Fibroblast of skin of abdomen (primary cell): Measurements from ENCODE around the gene XRCC5.

Source experiments
- DNase-seq: peaks from one replicate; pipeline ENCODE4 v3.0.0-alpha.2; 2013

XRCC5 gene

DNA sequence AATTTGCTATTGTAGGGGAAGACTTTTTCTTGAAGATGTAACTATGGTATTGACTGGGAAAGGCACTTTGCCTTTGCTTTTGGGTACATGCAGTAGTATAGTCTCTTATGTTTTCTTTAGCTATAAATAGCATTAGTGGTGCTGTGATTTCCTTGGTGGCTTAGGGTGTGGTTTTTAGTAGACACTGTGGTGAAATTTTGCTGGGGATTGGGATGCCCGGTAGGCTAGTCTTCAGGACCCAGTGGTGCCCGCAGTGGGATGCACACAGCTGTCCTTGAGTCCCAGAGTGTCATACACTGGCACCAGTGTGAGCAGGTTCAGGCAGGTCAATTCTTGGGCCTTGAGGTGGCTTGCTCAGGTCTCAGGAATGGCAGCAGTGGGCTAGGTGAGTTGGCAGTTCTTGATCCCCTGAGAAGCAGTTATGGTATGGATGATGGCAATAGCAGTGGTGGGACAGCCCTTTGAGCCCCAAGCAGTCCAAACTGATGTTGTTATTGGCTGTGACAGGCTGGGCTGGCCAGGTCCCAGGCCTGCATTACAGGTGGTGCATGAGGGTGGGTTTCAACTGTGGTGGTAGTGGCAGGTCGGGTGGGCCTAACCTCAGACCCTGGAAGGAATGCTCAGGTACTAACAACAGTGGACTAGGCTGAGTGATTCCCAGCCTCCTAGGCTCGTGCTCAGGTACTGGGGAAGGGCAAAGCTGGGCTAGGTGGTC is 124.3 kb downstream of the XRCC5 start:
- no peak for DNase-seq

DNA sequence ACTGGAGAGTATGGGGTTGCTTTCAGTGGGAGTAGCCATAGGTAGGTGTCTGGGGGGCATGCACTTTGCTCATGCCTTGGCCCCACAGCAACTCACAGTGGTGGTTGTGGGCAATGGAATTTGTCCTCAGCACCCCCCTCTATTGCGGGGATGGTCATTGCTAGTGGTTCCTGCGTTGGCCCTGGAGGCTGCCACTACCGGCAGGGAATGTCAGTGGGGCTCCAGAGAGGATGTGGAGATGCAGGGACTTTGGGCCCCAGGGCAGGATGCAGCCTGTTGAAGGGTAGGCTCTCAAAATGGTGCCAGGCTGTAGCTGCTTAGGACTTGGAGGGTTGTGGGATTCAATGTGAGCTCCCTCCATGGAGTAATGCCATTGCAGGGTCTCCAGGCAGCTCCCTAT is 125.0 kb downstream of the XRCC5 start:
- DNase-seq = no peak

DNA sequence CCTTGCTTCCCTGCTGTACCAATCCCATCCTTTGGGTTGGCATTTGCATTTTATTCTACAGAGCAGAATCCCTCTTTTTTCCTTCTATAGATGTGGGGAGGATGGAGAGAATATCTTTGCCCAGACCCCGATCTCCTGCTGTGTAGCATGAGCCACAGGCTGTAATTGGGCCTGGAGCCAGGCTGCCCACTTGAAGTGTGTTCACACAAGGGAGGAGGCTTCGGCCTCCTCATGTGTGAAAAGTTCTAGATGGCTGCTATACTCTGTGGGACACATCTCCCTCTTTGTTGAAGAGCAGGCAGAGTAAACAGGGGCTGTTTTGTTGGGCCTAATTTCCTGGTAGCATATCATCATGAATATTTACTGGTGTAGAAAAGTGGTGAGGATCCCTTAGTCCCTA is 126.3 kb downstream of the XRCC5 start:
- no peak for DNase-seq

DNA sequence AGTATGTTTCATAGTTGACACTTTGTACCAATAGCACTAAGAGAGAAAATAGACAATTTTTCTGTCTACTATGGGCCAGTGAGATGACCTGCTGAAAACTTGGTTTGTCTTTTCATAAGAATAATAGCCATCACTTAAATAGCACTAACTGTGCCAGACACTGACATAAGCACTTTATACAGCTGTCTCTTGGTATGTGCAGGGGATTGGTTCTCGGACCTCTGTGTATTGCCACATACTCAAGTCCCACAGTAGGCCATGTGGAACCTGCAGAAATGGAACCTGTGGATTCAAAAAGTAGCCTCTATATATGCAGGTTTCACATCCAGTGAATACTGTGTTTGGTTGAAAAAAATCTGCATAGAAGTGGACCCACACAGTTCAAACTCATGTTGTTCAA is 126.7 kb downstream of the XRCC5 start:
- no peak for DNase-seq

DNA sequence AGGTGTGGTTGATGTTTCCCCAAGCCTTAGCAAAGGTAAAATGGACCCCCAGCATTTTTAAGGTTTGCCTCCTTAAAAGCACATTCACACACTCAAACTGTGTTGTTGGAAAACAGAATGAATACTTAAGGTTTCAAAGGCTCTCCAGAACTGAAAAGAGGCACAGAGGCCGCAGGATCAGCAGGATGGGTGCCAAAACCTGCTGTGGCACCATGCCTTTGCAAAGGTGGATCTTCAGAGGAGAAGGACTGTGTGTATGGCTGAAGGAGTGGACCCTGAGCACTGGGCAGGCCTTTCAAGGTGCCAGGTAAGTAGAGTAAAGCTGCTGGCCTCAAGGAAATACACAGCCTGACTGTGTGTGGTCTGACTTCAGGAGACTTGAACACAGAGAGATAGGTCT is 127.3 kb downstream of the XRCC5 start:
- no peak for DNase-seq

DNA sequence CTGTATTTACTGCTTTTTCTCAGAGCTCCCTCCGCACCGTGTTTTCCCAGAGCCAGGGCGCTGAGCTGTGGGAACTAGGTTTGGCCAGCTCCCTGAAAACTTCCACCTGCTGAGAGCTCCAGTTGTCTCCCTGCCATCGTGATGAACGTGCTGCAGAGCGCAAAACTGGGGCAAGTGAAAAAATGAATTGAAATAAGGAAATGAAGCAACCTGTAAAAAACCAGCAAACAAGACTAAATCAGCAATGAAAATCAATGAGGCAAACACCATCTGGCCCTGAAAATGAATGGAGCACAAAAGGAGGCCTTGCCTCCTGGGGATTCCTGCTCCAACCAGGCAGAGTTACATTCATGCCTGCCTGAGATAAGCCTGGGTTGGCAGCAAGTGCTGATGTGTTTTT is 133.2 kb downstream of the XRCC5 start:
- no peak for DNase-seq

DNA sequence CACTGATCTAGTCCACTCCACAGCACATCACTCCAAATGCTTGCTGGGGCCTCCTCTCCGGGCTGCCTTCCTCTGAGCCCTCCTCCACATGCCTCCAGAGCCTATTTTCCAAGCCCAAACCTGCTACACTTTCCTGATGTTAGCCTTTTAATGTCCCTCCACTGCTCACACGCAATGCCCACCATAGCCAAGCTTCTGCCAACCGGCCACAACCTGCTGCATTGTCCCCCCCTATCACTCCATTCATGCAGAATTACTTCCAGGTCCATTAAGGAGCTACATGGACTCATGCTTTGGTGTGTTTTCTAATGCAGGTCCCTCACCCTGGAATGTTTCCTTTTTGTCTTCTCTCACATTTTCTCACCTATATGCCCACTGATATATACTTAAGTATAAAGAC is 133.9 kb downstream of the XRCC5 start:
- DNase-seq = no peak

DNA sequence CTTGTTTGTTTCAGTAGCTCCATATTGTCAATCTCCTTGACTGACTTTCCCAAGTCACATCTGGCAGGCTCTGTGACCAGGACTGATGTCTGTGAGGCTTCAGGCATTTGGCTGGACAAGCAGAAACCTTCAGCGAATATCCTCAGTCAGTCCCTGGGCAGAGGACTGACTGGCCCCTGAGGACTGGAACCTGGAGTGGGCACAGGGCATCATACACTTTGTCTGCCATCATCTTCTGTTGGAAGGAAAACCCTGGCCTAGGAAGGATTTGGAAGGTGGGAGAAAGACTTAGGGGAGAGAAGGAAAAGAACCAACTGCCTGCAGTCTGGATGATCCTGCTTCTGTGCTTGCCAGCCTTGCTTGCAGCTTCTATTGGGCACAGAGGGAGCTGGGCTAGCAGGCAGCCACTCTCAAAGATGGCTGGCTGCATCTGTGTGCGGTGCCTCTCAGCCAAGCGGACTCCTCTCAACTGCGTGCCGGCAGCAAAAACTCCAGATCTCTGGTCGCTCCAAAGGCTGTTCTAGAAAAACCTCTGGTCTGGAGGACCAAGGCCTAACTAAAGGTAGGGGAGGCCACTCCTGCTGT is 136.3 kb downstream of the XRCC5 start:
- DNase-seq = no peak

DNA sequence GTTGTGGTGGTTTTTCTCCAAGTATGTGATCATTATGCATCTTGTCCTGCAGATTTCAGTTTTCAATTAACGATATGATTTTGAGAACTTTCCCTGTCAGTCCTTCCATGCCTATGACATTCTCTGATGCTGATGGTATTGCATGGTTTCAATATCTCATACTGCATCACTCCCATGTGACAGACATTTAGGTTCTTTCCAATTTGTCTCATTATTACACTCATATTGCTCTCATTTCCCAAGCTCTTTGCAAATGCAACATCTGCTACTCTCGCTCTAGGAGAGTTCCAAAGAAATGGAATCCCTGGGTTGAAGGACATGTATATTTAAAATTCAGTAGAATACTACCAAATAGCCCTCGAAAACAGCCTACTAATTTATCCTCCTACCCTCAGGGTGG is 137.6 kb downstream of the XRCC5 start:
- DNase-seq = no peak
